Parathyroid adenoma (tissue), 2 donors: ENCODE results near the gene ADPRHL1.

Experiments
- H2AFZ ChIP-seq: fragments of 300-600 bp; sonication (generic); one replicate; pipeline ENCODE4 v1.7.0; 2017; ENCODE audit warnings: antibody characterized with exemption, mild to moderate bottlenecking
- H3K27ac ChIP-seq: fragments of 300-600 bp; sonication (generic); one replicate; pipeline ENCODE4 v1.7.0; 2017
- H3K27me3 ChIP-seq: fragments of 300-600 bp; sonication (generic); one replicate; pipeline ENCODE4 v1.7.0; 2017; ENCODE audit warnings: low read length; ENCODE audit not compliant: control insufficient read depth, insufficient read depth
- H3K36me3 ChIP-seq: fragments of 300-600 bp; sonication (generic); one replicate; pipeline ENCODE4 v1.7.0; 2017; ENCODE audit warnings: low read length; ENCODE audit not compliant: control insufficient read depth, insufficient read depth
- H3K4me1 ChIP-seq: fragments of 300-600 bp; sonication (generic); one replicate; pipeline ENCODE4 v1.7.0; 2017; ENCODE audit warnings: control low read depth
- H3K4me2 ChIP-seq: fragments of 300-600 bp; sonication (generic); one replicate; pipeline ENCODE4 v1.7.0; 2017; ENCODE audit warnings: low read length
- H3K4me3 ChIP-seq: fragments of 300-600 bp; sonication (generic); one replicate; pipeline ENCODE4 v1.7.0; 2017; ENCODE audit warnings: low read depth, low read length
- H3K79me2 ChIP-seq: fragments of 300-600 bp; sonication (generic); one replicate; pipeline ENCODE4 v1.7.0; 2017; ENCODE audit warnings: control low read depth
- H3K9ac ChIP-seq: fragments of 300-600 bp; sonication (generic); one replicate; pipeline ENCODE4 v1.7.0; 2017; ENCODE audit warnings: mild to moderate bottlenecking
- H3K9me3 ChIP-seq: fragments of 300-600 bp; sonication (generic); one replicate; pipeline ENCODE4 v1.7.0; 2017; ENCODE audit warnings: low read length; ENCODE audit not compliant: control insufficient read depth
- CTCF ChIP-seq: fragments of 300-600 bp; sonication (generic); IDR thresholded peaks from one replicate; pipeline ENCODE4 v1.7.0; 2017; ENCODE audit warnings: antibody characterized with exemption, mild to moderate bottlenecking
- donor health status: primary hyperparathyroidism.

Gene ADPRHL1

GRCh38 chr13:113491982-113492381, 38.7 kb upstream of the ADPRHL1 start:
- H3K4me1 ChIP-seq: peaks cover 6% of the 10 kb centered on the region

GRCh38 chr13:113491418-113491883, 38.2 kb upstream of the ADPRHL1 start:
- Histone ChIP-seq H3K27ac (peak overlapping the region; percentile 47), H3K79me2 (peaks cover 16% of the 10 kb centered on the region), H3K4me1 (peaks cover 6% of the 10 kb centered on the region), H3K9ac (no peak overlapping the region), H3K4me3 (peak overlapping the region; percentile 56), H3K4me2 (peak overlapping the region; percentile 72), H3K27me3 (no peaks in the 10 kb centered on the region), H2AFZ (peak overlapping the region; percentile 78), H3K36me3 (no peaks in the 10 kb centered on the region), H3K9me3 (no peaks in the 10 kb centered on the region)
- TF ChIP-seq CTCF: no peak

More at GRCh38 chr13:113491982-113492381, 38.7 kb upstream of the ADPRHL1 start:
- Histone ChIP-seq H3K4me2 (no peak overlapping the region), H3K79me2 (peaks cover 11% of the 10 kb centered on the region), H3K27ac (no peak overlapping the region), H3K36me3 (no peaks in the 10 kb centered on the region), H3K9ac (no peak overlapping the region), H3K4me3 (peak overlapping the region; percentile 56), H2AFZ (no peak overlapping the region), H3K27me3 (no peaks in the 10 kb centered on the region), H3K9me3 (no peaks in the 10 kb centered on the region)
- TF ChIP-seq CTCF: no peak

GRCh38 chr13:113490496-113491417, 37.5 kb upstream of the ADPRHL1 start, which contains the start of gene DCUN1D2:
Gene DCUN1D2, minus strand, starts transcription at chr13:113490711. Its CDS starts 42 bp downstream, at chr13:113490669.
- H3K9ac ChIP-seq: no peak within 1 kb of the TSS
- H3K4me1 ChIP-seq: peaks cover 6% of the 10 kb centered on the region
- H3K27me3 ChIP-seq: no peaks in the 10 kb centered on the region
- H2AFZ ChIP-seq: peak within 1 kb of the TSS; percentile 78
- H3K79me2 ChIP-seq: peaks cover 19% of the 10 kb centered on the region
- TF ChIP-seq CTCF: no peak
- H3K4me3 ChIP-seq: peak within 1 kb of the TSS; percentile 64
- peak within 1 kb of the TSS; percentile 47 for H3K27ac ChIP-seq
- no peaks in the 10 kb centered on the region for H3K36me3 ChIP-seq
- peak within 1 kb of the TSS; percentile 79 for H3K4me2 ChIP-seq
- H3K9me3 ChIP-seq: no peaks in the 10 kb centered on the region

- Histone ChIP-seq H3K4me1 (peaks cover 3% of the 10 kb centered on the region), H3K36me3 (no peaks in the 10 kb centered on the region), H2AFZ (peak overlapping the region; percentile 64)
These were observed 36.5 kb upstream of the ADPRHL1 start for GRCh38 chr13:113489549-113490495.

More at GRCh38 chr13:113489549-113490495, 36.5 kb upstream of the ADPRHL1 start:
- peaks cover 24% of the 10 kb centered on the region for H3K79me2 ChIP-seq
- H3K4me3 ChIP-seq: peak overlapping the region; percentile 64
- no peaks in the 10 kb centered on the region for H3K9me3 ChIP-seq
- TF ChIP-seq CTCF: no peak
- H3K27ac ChIP-seq: no peak overlapping the region
- peak overlapping the region; percentile 79 for H3K4me2 ChIP-seq
- no peak overlapping the region for H3K9ac ChIP-seq
- H3K27me3 ChIP-seq: no peaks in the 10 kb centered on the region
